GM15510 (cell line): ENCODE data around the gene ATG16L2.

Experiments used
- POLR2A ChIP-seq: IDR thresholded peaks from 3 replicates; pipeline ENCODE4 v1.6.1; 2011; ENCODE audit warnings: borderline replicate concordance; ENCODE audit not compliant: insufficient read length; ENCODE audit errors: extremely low read depth

The ATG16L2 gene

DNA sequence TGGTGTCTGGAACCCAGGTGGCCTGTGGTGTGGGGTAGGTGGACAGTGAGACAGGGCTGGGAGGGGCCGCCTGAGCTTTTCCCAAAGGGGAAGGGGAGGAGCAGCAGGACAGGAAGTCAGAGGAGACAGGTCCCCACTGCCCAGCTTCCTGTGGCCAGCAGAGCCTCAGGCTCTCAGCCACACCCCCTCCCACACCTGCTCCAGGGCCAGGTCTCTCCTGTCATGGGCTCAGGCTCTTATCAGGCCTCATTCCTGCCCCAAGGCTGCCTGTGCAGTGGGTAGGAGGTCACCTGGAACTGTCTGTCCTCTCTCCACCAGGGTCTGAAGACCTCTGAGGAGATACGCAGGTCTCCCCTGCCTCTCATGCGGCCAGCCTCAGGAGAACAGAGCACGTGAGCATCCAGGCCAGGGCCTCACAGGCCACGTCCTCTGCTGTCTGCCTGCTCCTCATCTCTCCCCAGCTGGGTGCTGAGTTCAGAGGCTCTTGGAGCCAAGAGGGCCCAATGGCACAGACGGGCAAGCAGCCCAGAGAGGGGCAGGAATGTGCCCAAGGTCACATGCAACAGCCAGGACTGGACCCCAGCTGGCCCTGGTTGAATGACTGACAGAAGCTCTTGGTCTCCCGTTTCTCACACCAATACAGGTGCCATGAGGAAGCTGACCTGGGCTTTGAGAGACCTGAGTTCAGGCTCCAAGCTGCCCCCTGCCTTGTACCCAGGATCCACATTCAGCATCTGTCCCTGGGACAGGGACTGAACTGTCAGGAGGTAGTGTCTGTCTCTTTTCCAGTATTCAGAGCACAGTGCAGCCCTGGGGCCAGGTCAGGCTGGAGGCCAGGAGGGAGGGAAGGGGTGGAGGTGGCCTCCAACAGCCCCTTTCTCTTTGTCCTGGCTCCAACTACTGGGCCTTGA is 37.1 kb upstream of the ATG16L2 start:
- no peak for TF ChIP-seq POLR2A

DNA sequence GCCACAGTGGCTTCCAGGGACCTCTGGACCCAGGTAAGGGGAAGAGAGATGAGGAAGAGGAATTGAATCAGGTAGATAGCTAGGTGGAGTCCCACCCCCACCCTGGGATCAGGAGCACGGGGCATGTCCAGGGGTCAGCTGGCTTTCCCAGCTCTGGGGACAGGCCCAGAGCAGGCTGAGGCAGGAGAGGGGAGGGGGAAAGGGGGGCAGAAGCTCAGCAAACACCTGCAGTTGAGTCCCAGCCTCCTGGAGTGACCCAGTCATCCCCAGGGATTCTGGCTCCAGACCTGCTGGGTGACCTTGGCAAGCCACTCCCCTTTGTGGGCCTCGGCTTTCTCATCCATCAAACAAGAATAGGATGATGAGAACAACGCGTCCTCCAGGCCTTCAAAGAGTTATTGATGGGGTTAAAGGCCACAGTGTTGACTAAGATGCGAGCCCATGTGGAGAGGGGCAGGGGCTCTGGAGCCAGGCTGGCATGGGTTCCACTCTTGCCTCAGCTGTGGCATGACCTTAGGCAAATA is 36.4 kb upstream of the ATG16L2 start:
- no peak for TF ChIP-seq POLR2A

DNA sequence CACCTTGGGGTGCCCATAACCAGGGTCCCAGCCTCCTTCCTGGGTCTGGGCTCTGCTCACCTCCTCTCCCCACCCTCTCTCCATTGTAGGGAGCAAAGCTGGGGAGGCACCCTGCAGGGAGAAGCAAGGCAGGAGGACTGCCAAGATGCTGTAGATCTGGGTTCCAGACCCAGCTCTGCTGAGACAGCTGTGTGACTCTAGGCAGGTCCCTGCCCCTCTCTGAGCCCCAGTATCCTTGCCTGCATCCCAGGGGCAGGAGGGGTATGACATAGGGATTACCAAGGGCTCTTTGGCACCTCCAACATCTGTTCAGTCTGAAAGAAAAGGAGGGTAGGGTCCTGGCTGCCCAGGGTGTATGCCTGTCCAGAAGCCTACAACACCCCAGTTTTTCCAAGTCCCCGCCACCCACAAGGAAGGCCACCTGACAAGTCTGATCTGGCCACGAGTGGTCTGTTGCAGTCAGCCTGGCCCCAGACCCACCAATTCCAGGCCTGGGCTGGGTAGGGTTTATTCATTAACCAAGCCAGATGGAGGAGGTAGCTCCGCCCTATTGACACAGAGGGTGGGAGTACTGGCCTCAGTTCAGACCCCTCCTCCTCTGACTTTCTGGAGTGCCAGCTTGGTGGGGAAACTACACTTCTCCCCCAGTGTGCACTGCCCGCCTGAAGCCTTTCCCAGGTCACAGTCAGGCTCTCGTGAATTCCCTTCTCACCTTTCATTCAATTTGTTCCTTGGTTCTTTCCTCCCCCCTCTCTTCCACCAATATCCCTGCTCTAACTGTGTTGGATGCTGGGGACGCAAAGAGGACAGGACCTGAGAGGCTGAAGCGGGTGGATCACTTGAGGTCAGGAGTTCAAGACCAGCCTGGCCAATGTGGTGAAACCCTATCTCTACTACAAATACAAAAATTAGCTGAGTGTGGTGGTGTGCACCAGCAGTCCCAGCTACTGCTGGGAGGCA is 35.4 kb upstream of the ATG16L2 start:
- TF ChIP-seq POLR2A = no peak

DNA sequence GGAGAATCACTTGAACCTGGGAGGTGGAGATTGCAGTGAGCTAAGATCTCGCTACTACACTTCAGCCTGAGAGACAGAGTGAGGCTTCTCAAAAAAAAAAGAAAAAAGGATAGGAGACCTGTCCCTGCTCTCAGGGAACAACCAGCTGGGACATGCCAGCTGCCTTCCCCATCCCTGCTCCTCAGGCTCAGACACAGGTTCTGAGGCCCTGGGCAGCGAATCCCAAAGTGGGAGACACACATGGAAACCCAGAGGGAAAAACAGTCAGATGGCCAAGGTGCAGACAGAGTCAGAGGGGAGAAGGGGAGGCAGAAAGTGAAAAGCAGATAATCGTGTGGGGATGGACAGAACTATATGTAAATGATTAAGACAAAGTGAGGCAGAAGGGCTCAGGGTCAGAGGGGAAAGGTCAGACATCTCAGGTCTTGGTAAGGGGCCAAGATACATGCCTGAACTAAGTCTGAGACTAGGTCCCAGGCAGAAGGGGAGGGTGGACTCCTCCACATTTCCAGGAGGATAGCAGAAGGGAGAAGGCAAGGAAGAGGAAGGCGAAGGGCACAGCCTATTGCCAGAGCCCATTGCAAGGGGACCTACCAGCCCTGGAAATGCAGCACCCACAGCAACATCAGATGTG is 34.6 kb upstream of the ATG16L2 start:
- TF ChIP-seq POLR2A = no peak

DNA sequence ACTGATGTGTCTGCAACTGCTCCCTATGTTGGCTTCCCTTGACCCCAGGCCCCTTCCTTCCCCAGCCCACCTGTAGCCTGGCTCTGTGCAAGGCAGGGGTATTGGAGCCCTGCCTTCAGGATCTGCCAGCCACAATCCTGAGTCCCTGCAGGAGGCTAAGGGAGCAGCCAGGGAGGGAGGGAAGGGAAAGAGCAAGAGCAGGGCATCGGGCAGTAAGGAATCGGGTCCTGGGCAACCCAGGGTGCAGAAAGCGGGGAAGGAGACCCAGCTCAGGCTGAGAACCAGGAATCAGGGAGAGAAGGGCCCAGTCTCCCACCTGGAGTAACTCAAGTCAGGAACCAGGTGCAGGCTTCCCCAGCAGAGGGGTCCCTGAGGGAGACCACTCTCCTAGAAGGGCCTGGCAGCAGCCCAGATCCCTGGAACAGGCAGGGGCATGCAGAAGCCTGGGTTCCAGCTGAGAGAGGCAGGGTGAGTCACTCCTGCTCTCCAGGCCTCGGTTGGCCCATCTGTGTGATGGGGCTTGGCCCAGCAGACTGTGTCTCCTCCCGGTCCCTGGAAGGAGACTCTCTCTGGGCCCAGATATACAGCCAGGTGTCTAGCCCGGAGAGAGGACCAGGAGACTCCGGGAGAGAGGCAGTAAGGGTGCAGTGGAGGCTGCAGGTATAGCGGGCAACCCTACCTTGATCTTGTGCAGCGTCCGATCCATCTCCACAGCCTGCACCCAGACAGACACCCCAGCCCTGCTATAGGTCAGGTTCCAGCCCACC is 33.7 kb upstream of the ATG16L2 start:
- no peak for TF ChIP-seq POLR2A

DNA sequence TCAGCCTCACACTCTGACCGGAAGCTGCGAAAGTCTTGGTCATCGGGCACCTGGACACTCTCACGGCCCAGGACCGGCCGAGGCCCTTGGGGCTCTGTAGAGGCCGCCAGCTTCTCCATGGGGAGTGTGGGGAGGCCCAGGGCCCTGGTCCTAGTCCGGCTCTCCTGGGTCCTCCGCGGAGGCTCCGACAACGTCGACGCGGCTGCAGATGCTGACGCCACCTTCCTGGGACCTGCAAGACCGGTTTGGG is 33.2 kb upstream of the ATG16L2 start:
- no peak for TF ChIP-seq POLR2A

DNA sequence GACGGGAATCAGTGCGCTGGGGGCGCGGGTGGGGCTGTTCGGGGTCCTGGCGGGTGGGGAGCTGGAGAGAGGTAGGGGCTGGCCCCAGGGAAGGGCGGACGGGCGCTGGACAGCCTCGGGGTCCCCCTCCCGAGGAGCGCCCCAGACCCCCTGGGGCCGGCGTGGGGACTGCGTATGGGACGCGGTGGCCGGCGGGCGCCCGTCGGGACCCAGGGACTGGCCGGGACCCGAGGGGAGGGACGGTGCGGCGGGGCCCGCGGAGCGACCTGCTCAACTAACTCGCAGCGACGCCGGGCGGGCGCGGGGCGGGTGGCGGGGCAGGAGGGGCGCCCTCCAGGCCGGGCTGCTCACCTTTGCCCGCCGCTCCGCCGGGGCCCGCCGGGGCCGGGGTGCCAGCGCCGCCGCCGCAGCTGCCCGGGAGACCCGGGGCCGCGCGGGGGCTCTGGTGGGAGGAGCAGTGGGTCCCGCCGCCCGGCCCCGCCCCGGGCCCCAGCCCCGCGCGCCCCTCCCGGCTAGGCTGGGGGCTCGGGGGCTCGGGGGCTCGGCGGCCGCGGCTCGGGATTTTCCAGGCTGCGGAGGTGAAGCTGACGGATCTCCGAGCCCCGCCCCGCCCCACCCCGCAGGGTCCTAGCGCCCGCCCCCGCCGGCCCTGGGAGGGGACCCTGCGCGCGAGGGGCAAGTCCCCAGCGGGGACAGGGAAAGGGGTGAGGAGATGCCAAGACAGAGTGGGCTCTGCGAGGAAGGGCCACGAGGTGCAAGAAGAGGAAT is 32.7 kb upstream of the ATG16L2 start:
- no peak for TF ChIP-seq POLR2A

DNA sequence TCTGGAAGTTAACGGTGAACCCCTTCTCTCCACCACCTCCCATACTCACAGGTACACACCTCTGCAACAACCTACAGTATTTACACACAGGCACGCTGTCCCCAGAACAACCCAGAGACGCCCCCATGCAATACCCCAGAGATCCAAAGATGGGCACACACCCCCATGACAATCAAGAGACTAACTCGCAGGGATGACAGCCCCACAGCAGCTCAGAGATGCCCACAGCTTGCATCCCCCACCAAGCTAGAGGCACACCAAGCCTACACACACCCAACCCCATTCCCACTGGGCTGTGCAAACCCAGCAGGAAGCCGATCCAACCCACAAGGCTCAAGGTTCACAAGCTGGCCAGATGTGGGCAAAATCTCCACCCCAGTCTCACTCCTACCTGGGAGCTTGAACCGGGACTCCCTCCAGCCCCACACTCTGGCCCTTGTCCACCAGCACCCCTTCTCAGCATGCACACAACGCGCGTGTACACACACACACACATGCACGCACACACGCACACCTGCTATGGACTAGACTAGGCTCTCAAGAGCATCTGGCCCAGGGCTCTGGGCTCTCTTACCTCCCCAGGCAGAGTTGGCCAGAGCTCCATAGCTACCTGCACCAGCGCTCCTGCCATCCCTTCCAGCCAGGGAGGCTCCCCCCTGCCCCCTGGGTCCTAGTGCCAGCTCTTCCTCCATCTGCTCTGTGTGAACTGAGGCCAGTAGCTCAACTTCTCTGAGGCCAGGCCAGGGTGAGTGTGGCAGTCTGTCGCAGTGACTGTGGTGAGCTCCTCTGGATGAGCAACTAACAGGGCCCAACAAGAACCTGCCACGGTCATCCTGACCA is 31.9 kb upstream of the ATG16L2 start:
- TF ChIP-seq POLR2A = no peak

DNA sequence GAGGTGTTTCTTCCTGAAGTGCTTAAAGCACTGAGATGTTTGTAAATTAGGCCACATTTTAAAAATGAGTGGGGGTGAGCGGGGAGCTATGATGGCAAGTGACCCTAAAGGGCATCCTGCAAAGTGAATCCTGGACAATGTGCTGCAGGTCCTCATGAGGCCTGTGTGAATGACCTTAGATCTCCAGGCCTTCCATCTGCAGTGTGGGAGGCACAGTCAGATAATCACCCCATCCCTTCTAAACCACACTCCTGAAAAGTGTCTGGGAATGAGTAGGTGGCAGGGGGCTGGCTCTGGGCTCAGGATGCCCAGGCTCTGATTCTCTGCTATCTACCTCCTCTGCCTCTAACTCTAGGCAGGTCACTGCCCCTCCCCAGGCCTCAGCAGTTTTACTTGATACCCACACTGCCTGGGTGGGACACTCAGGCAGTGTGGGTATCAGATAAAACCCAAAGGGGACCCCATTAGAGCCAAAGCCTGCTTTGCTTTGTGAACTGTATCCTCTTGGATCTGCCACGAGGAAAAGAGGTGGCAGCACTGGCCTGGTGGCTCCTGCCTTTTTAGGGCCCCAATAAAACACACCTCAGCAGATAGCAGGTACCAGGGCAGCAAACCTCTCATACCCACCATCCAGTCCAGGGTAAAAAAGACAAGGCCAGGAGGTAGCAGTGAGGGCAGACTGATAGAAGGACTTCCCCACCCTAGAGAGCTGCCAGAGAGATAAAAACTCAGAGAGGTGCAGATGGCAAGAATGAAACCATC is 30.9 kb upstream of the ATG16L2 start:
- no peak for TF ChIP-seq POLR2A

DNA sequence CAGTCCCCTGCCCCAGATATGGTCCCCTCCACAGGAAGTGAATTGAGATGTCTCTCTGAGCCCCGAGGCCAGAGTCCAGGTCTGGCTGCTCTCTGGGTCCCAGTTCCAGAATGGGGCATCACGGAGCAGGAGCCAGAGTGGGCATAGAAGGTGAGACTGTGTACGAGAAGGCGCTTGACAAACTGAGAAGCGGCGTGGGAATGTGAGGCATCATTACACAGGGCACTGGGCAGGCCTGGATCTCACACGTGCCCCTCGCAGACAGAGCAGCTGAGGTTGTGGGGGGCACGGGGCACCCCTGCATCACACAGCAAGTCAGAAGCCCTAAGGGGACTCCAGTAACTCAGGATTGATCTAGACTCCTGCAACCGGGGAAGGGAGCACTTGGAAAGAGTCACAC is 29.5 kb upstream of the ATG16L2 start:
- TF ChIP-seq POLR2A = no peak

DNA sequence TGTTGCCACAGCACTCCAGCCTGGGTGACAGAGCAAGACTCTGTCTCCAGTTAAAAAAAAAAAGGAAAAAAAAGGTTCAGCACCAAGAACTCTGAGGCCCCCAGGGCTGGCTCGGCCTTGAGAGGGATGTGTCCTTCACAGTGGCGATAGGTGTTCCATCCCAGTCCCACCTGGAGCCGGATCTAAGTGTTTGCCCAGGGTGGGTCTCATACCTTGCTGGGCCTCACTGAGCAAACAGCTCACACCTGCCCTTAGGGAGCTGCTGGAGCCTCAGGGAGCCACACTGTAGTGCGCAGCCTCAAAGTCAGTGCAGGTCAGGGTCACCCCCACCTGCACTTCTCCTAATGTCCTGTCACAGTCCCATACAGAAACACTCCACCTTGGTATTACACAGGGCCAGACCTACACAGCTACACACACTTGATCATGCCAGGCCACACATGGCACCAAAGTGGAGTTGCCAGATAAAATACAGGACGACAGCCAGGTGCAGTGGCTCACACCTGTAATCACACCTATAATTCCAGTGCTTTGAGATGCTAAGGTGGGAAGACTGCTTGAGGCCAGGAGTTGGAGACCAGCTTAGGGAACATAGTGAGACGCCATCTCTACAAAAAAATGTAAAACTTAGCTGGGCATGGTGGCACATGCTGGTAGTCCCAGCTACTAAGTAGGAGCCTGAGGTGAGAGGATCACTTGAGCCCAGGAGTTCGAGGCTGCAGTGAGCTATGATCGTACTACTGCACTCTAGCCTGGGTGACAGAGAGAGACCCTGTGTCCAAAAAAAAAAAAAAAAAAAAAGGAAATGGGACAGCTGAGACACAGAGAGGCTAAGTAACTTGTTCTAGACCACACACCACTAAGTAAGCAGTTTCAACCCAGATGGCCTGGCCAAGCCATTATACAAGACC is 27.7 kb upstream of the ATG16L2 start:
- no peak for TF ChIP-seq POLR2A

DNA sequence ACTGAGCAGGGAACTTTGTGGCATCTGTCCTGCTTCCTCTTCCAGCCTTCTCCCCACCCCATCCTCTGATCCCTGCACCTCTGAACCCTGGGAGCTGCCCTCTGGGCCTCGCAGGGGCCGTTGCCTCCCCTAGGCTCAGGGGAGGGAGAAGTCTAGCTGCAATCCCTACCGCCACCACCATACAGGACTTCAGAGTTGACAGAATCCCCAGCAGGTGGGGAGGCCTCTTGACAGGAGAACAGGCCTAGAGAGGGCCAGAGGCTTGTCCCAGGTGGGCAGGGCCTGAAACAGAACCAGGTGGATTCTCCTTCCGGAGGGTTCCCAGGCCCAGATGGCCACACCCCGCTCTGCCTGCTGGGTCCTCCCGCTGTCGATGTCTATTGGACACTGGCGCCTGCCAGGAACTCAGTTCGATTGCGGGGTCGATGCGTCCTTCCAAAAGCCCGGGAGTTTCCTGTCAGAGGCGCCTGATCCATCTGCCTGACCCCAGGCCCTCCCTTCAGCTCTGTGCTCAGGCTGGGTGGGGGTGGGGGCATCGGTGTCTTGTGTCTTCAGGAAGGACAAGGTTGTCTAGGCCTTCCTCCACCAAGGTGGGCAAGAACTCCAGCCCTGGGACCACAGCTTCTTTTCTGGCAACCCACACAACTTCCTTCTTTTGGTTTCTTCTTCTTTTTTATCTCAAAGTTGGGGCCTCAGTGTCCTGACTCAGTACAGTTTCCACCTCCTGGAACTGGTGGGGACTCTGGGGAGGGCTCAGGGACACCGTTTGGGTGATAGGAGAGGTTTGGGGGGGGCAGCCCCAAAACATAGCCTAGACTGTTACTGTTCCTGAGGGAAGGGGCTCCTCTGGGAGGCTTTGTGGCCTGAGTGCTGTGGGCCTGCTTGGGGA is 26.8 kb upstream of the ATG16L2 start:
- no peak for TF ChIP-seq POLR2A
